Inferior parietal cortex (tissue), 1 donor: ENCODE results near the gene PLA2G2F.
"Not testable (repeated sequence)": the region's sequence is repeated elsewhere in the genome, so short reads cannot be mapped to it uniquely, and the experiment has no call there.

ENCODE experiments used
- DNase-seq: peaks from one replicate; pipeline ENCODE4 v3.0.0-alpha.2; 2016; ENCODE audit errors: extremely low spot score

The PLA2G2F gene

DNA sequence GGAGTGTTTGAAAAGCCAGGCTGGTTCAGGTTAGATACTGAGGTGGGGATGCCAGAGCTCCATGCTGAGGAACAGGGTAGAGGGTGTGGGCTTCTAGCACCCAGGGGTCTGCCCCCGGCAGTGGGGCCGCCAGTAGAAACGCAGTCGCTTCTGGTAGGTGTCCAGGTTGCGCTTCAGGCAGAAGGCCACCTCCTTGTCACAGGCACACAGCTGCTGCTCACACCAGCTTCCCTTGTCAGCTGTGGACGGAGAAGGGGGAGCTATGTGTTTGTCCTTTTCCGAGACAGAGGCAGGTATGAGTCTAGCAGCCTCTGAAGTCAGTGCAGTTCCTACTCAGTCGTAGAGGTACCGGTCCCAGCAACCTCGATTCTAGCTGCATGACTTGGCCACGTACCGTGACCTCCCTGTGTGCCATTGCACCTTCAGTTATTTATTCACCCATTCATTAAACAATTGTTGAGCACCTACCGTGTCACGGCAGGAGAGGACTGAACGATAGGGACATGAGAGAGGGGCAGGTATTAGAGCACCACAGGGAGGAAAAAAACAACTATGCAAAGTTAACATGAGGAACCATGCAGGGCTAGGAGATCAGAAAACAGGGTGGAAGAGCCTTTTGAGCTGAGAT lies 25.0 kb upstream of the PLA2G2F start:
- no peak for DNase-seq

DNA sequence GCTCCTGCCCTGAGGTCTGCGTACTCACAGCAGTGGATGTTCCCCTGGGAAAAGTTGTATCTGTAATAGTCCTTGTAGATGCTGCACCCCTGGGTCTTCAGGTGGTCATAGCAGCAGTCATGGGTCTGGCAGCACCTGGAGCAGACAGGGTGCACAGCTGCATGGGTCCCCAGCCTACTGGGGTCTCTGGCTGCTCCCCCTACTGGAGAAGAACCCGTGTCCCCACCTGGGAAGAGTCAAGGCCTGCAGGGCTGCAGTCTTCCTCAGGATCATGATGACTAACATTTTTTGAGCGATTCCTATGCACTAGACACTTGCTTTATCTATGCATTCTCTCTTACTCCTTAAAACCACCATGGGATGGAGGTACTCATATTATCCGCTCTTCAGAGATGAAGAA lies 23.6 kb upstream of the PLA2G2F start:
- no peak for DNase-seq

DNA sequence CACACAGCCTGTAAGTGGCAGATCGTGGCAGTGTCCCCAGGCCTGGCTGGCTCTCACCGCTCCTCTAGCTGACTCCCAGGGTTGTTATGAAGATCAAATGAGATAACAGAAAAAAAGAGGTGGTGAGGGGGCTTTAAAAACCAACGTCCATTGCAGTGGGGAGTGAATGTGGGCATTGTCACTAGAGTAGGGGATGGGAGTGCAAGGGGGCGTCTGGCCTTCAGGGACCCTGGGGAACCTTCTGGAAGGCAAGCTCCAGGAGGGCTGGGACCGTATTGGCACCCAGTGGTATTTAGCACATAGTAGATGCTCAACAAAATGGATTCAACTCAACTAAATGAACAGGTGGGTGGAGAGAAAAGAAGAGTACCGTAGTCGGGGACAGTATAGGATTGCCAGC lies 23.2 kb upstream of the PLA2G2F start:
- no peak for DNase-seq

DNA sequence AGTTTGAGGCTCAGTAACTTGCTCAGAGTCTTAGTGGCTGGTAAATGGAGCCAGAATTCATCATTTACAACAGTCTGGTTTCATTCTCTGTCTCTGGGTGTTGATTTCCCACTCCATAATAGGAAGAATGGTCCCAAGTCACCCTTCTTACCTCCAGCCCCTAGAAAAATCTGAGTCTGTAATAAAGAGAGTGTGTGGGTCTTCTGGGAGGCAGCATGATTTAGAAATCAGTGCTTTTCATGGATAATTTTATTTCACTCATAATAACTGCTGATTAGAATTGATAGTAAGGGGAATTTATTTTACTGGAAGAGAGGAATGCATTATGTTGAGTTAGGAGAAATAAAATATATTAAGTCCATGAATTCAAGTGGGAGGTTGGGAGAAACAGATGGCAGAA lies 21.9 kb upstream of the PLA2G2F start:
- DNase-seq = no peak

DNA sequence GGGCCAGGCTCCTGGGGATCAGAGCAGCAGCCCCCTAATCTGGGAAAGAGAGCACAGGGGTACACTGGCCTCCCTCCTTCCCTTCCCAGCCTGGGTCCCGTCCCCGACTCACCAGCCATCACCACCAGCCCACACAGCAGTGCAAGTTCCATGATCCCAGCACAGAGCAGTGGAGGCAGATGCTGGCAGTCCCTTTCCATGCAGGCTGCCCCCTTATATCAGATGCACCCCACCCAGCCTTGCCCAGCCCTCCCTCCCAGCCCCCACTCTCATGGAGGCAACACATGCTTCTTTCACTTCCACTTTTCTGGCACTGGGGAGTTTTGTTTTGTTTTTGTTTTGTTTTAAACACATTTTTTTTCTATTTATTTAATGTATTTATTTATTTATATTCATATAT lies 19.8 kb upstream of the PLA2G2F start, which contains the start of gene PLA2G2D:
Gene PLA2G2D (minus strand): TSS at position 190 of the 400 bp plus-strand sequence. CDS start 38 bp downstream, at position 152.
- DNase-seq = no peak

DNA sequence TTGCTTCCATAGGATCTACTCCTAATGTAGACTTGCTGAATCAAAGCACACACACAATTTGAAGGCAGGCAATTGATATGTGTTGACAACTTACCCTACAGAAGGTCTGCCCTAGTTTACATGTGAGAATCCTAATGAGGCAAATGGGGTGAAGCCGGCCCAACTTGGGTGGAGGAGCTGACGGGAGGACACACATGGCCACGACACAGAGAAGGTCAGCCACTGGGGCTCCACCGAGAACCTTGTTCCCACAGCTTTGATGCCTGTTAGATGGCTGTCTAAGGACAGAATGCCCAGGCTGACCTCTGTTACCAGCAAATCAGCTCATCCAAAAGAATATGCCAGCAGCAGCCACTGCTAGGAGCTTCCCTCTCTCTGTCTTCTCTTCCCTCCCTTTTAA lies 18.3 kb upstream of the PLA2G2F start:
- no peak for DNase-seq

DNA sequence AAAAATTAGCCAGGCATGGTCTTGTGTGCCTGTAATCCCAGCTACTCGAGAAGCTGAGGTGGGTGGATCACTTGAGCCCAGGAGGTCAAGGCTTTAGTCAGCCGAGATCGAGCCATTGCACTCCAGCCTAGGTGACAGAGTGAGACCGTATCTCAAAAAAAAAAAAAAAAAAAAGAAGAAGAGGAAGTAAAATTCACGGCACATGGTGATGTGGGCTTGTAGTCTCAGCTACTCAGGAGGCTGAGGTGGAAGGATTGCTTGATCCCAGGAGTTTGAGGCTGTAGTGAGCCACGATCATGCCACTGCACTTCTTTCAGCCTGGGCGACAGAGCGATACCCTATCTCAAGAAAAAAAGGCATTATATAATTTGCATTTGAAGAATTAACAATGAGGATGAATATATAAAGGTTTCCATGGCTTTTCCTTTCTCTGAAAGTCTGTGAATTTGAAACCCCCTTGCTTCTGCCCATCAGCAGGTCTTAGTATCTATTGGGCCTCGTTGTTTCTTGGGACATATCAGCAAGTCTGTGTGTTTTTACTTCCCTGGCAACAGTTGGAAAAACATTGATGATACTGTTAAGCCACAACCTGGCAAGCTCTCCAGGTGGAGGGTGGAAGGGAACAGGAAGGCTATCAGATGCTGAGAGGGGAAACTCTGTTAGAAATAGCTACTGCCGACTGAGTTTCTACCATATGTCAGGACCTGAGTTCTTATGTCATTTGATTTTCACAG lies 15.2 kb upstream of the PLA2G2F start:
- DNase-seq = no peak

DNA sequence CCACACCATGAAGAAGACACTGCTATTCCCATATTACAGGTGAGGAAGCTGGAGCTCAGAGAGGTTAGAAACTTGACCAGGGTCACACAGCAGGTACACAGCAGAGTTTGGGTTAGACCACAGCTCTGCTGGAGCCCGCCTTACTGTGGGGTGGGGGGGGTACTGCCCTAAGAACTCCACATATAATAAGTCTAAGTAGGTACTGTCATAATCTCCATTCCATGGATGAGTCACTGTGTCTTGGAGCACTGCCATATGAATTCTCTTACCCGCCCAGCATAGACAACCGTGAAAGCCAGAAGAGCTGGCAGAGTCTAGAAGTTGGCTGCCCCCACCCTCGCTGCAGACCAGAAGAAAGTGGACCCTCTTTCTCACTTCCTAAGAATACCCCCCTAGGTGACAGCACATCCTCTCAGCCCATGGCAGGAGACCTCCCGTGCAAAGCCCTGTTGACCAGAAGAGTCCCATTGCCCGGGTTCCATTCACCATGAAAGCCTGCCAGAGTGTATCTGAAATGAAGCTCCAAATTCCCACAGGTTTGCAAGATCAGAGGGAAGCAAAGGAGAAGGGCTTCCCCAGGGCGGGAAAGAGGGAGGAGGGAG lies 14.6 kb upstream of the PLA2G2F start:
- DNase-seq = peak; percentile 50

DNA sequence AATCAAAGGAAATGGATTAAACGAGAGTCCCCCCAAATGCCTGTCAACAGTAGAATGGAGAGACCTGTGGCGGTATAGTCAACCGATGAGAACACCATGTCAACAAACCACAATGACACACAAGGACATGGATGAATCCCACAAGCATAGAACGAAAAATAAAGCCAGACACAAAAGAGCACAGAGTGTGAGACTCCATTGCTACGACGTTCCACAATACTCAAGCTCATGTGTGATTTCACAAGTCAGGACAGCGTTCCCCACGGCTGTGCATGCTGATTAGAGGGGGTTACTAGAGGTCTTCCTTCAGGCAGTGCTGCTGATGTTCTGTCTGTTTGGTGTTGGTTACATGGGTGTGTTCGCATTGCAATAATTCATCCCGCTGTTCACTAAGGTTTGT lies 14.0 kb upstream of the PLA2G2F start:
- no peak for DNase-seq

DNA sequence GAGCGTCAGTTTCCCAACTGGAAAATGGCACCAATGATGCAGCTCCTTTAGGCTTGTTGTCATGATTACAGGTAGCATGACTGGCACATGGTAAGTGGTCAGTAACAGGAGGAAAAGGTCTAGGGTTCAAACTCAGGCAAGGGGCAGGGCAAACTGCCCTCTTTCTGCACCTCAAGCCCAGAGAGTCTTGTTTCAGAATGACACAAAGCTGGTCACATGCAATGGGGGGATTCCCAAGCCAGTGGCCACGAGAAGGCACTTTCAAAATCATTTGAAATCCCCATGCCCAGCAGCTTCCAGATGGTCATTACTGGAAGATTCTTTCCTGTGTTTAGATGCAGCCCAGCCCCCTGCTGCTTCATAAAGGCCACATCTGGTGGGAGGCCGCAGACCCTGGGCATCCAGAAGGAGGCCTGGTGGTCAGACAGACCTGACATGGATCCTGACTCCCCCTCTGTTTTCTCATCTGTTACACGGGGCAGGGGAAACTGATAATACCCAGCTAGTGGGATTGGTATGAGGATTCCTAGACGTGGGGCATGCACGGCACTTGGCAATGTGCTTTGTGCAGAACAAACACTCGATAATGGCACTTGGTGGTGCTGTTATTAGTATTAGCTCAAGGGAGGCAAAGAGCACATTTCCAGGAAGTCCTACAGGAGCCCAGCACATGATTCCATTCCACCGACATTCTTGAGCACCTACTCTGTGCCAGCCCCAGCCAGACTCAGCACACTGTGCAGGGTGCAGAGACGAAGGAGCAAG lies 12.9 kb upstream of the PLA2G2F start:
- no peak for DNase-seq

DNA sequence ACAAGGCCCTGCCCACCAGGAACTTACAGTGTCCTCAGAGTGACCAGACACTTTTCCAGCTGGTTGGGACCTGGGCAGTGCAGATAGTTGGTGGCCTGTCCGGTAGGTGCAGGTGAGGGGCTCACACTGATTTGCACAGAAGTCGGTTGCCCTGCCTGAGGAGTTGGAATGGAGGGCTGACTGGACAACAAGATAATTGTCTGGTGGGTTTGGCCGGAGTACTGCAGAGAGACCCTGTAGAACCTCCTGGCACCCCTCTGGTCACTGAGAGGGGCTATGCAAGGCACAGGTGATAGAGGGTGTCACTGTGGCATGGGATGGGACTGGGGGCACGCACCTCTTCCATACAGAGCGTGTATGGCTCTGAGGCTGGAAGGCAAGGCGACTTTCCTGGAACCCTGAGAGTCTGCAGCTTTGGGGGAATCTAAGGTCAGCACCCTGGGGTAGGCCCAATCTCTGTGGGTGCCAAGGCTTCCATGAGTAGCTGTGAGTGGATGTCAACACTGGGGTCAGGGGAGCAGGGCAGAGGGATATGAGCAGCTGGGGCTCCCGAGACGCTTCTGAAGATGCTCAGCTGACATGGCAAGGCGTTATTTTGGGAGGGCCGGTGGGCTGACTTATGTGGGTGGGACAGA lies 12.2 kb upstream of the PLA2G2F start:
- no peak for DNase-seq

DNA sequence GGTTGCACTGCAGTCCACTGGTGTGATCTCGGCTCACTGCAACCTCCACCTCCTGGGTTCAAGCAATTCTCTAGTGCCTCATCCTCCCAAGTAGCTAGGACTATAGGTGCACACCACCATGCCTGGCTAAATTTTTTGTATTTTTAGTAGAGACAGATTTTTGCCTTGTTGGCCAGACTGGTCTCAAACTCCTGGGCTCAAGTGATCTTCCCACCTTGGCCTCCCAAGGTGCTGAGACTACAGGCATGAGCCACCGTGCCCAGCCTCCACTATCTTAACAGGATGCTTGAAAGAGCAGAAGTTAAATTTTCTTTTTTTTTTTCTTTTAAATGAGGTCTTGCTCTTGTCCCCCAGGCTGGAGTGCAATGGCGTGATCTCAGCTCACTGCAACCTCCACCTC lies 8.6 kb upstream of the PLA2G2F start:
- not testable (repeated sequence) for DNase-seq

DNA sequence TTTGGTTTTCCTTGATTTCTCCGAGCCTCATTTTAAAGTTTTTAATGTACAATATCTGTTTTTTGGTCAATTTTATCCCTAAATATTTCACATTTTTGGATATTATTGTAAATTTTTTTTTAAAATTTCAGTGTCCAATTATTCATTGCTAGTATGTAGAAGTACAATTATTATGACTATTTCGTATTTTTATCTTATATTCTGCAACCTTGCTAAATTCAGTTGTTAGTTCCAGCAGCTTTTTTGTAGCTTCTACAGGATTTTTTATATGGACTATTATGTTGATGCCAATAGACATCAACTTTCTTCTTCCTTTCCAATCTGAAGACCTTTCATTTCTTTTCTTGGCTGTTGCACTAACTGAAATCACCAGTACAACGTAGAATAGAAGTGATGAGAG lies 4.1 kb upstream of the PLA2G2F start:
- DNase-seq = no peak

DNA sequence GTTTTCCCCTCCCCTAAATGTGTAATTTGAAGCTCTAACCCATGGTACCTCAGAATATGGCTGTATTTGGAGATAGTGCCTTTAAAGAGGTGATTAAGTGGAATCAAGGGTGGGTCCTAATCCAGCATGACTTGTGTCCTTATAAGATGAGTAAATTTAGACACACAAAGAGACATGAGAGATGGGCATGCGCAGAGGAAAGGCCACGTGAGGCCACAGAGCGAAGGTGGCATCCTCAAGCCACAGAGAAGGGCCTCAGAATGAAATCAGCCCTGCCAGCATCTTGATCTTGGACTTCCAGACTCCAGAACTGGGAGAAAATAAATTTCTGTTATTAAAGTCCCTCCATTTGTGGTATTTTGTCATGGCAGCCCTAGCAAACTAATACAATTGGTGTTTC lies 2.9 kb upstream of the PLA2G2F start:
- no peak for DNase-seq

DNA sequence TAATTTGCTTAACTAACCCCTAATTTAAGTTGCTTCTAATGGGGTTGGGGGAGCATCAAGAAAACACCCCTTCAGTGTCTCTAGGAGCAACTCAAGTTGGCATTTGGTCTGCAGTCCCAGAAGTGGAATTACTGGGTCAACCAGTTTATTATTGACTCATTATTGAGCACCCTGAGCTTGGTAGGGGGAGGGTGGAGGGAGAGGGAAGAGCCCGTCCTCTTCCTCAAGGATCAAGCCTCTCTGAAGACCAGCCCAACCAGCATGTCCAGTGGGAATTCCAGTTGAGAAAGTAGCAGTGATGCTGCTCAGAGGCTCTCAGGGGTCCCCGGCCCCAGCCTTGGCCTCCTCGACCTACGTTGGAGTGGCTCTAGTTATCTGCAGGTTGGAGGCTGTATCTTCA lies 2.1 kb upstream of the PLA2G2F start:
- DNase-seq = no peak

DNA sequence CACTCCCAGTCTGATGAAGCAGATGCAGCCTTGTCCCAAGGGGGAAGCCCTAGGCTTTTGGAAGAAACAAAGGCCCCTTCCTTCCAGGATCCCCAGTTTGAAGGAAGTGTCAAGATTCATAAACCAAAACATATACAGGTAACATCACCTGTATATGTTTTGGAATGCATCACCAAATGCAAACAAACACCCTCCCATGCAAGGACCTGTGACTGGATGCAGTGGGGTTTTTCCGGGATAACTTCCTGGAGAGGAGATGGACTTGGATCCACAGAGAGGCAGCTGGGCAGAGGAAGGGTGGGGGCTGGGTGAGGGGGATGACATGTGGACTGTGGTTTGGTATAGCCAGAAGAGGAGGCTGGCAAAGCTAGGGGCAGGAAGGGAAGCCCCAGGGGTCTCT lies 1.5 kb upstream of the PLA2G2F start:
- DNase-seq = no peak

DNA sequence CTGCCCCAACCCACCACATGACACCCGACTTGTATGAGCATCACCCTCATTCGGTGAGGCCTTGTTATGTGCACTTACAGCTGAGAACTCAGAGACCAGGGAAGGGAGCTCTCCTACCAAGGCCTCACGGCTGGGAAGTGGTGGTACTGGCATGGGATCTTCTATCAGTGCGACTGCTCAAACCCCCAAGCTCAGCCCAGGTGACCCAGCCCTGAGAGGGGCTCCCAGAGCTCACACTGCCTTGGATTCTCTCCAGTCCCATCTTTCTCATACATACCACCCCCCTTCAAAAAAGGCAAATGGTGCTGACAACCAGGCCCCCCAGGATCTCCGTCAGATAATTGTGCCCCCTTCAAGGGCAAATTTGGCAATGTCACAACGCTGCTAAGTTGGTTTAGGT lies 777 bp upstream of the PLA2G2F start:
- no peak for DNase-seq

DNA sequence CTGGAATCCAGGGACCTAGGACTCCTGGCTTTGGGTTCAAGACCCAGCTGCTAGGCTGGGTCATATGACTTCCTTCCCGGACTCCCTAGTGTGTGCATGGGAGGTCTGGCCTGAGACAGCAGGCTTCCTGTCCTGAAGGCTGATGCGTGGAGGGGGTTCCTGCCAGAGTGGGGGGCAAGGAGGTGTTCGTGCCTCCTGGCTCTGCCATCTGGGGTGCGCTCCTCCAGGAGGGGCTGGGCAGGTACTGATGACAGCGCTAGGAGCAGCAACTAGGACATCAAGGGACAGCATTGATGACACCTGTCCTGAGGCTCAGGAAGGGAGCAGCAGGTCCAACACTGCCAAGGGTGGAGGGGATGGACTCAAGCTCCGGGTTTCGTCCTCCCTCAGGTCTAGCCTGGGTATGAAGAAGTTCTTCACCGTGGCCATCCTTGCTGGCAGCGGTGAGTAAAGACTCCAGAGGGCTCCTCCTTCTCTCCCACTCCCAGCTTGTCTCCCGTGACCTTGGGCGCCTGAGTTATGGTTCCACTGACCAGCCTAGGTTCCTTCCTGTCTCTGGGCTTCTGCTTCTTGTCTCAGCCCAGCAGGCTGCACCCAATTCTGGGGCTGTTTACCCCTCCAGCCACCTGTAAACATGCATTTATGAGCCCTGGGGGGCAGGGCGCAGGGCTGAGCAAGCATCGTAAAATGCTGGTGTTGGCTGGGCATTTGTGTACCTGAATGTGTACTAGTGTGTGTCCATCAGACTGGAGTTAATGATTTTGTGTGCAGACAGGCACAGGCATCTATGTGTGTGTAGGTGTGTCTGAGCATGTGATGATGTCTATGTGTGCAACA lies 871 bp downstream of the PLA2G2F start:
- no peak for DNase-seq

DNA sequence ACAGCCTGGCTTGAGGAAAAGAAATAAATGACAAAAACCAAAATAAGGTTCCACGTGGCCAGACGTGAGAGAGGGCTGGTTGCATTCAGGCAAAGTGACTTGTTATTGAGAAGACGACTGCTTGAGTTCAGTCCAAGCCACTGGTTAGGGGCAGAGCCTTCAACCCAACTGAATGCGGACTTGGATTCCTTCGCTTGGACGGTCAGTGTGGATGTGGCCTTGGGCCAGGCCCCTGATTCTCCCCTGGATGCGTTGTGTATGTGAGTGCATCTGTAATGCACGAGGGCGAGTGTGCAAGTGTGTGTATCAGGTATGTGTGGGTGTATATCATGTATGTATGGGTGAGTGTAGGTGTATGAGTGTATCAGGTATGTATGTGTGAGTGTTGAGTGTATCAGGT lies 1.9 kb downstream of the PLA2G2F start:
- no peak for DNase-seq

DNA sequence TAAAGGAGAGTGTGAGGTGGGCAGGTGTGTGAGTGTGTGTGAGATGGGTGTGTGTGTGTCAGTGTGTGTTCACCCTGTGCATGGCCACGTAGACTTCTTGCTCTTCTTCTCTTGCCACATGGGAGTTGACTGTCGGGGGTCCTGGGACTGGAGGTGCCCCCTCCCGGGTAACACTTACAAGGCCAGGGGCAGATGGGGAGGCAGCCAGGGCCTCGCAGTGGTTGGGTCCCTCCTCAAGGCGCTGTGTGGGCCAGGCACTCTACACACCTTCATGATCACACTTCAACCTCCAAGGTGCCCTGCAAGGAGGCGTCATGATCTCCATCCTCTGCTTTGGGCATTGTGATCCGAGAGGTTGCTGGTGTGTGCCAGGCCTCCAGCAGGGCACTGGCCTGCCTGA lies 2.3 kb downstream of the PLA2G2F start:
- DNase-seq = no peak
